Posterior cingulate gyrus (tissue), 11 donors: ENCODE measurements around the gene SYCP2.
"Not testable (repeated sequence)": the region's sequence is repeated elsewhere in the genome, so short reads cannot be mapped to it uniquely, and the experiment has no call there.

Source experiments
- DNase-seq, 10 donors: peaks; one replicate each; pipeline versions ENCODE4 v3.0.0 to v3.0.0-alpha.2; 2020 to 2021; ENCODE audit warnings: mixed read lengths in 3 of 10
- intact Hi-C: fragments of 100-400 bp; cut with DNase I; formaldehyde crosslinking; loops from one replicate; pipeline ENCODE4 v1.15.1; 2023

SYCP2 gene

DNA sequence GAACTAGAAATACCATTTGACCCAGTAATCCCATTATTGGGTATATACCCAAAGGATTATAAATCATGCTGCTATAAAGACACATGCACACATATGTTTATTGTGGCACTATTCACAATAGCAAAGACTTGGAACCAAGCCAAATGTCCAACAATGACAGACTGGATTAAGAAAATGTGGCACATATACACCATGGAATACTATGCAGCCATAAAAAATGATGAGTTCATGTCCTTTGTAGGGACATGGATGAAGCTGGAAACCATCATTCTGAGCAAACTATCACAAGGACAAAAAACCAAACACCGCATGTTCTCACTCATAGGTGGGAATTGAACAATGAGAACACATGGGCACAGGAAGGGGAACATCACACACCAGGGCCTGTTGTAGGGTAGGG is 76.9 kb downstream of the SYCP2 start:
- intact Hi-C loops, DNase-seq: not testable (repeated sequence)

DNA sequence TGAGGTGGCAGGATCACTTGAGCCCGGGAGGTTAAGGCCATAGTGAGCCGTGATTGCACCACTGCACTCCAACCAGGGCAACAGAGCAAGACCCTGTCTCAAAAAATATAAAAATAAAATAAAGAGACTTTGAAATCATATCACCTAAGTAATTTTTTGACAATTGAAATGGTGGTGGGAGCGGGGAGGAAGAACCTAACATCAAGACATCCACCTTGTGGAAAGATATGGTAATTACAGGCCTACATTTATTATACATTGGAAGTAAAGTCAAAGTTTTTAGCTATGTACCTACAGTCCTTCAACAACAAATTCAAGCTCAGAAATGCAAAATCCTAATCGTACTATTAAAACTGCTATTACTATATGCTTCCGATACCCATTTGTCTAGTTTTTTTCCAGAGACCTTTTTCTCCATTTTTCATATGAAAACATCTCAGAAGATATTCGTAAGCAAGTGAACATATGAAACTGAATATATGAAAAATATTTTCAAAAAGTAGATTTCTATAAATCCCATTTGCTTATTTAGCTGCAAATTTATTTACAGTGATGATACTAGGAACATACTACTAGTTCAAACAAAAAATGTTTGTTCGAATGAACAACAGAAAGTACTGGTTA is 83.3 kb downstream of the SYCP2 start:
- intact Hi-C loops, result no loop called here
- DNase-seq, result no peak

DNA sequence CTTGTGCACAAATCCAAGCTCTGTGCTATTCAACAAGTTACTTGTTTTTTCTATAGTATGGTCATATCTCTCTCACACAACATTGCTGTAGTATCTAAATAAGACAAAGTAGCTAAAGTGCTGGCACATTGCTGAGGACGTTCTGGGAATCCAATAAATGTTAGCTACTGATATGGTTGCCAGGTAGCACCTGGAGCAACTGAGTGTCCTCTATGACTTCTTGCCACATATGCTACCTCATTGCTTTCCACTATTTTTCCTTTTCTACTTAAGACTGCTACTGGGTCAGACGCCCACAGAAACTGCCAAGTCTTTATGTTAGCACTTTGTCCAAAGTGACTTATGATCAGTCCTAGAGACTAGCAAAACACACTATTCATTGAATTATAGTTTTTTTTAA is 85.3 kb downstream of the SYCP2 start:
- DNase-seq, result no peak
- intact Hi-C loops, result loop anchor here (5.0 kb wide), 1 partner anchor 61 kb away; no protein-coding TSS in a partner anchor

DNA sequence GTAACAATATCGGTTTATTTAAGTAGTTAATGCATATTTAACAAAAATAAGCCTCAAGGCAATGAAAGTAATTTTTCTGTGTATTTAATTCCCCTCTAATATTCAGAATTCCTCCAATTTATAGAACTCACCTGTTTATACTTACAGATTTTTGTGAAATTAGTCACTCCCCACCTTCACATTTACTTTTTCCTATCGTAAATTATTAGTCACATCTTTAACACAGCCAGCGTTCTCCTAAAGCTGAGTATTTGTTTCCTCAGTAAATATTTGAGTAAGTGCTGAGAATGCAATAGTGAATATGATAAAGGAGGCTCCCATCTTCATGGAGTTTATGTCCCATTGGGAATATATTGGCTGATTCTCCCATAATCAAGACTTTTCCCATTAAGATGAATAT is 88.0 kb downstream of the SYCP2 start:
- intact Hi-C loops, result loop anchor here (5.0 kb wide), 1 partner anchor 58 kb away; no protein-coding TSS in a partner anchor
- no peak for DNase-seq

DNA sequence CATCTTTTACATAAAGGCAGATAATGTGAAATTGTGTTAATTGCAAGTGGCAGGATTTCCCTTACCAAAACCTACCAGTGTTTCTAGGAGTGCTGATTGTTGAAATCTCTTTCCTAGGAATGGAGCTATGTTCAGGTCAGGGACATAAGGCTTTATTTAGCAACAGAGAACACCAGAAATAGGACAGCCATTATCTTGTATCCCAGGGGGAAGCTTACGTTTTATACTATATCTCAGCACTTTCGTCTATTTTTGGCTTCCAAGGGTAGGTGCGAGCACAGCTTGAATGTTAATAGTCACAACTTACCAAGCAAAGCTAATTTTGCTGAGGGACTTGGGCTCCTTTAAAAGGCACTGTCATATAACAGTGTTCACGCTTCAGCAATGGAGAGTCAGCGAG is 94.0 kb downstream of the SYCP2 start:
- intact Hi-C loops, result no loop called here
- no peak for DNase-seq

DNA sequence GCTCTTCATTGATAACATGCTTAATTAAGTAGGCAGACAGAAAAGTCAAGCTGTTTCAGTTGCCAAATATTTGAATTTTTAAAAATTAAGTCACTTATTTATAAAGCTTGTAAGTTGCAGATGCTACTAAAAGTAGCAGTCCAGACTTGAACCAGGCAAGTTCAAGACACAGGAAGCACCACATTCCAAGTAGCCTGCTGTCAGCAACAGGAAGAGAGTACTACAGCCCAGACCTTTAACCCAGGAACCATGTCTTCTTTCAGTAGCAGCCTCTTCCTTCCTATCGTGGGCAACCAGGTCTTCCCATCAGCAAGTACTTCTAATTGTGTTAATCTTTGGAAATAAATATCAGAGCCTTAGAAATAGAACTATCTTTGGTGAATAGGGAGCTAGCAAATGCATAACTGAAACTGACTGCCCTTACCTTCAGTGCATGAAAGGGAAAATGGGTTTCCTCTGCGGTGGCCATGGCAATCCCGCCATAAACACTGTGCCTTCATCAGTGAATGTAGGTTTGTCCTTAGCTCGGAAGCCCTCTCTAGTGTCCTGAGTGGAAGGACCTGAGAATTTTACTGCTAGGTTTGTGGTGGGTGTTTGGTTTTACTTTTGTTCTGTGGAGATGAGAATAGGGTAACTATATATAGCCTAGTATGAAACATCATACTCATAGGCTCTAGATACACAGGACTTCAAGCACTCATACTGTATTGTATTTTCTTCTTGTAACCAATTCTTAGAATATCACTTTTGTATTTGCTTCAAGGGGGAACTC is 95.6 kb downstream of the SYCP2 start:
- intact Hi-C loops, result no loop called here
- DNase-seq, result no peak

DNA sequence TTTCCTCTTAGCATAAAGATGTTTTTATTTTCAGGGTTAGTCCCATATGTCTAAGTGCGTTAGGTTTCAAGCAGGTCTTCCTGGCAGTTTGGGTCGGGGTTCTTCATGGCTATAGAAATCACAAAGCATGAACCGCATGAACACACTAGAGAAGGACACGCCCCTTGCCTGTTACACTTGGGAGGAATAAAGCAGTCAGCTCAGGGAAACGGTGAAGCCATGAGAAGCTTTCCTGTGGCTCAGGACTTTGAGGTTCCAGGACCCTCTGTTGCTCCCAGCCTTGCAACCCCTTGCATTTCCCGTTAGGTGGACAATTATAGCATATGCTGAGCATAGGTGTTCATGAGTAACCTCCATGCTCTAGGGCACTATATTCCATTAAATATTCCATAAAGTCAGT is 96.7 kb downstream of the SYCP2 start:
- intact Hi-C loops, result no loop called here

DNA sequence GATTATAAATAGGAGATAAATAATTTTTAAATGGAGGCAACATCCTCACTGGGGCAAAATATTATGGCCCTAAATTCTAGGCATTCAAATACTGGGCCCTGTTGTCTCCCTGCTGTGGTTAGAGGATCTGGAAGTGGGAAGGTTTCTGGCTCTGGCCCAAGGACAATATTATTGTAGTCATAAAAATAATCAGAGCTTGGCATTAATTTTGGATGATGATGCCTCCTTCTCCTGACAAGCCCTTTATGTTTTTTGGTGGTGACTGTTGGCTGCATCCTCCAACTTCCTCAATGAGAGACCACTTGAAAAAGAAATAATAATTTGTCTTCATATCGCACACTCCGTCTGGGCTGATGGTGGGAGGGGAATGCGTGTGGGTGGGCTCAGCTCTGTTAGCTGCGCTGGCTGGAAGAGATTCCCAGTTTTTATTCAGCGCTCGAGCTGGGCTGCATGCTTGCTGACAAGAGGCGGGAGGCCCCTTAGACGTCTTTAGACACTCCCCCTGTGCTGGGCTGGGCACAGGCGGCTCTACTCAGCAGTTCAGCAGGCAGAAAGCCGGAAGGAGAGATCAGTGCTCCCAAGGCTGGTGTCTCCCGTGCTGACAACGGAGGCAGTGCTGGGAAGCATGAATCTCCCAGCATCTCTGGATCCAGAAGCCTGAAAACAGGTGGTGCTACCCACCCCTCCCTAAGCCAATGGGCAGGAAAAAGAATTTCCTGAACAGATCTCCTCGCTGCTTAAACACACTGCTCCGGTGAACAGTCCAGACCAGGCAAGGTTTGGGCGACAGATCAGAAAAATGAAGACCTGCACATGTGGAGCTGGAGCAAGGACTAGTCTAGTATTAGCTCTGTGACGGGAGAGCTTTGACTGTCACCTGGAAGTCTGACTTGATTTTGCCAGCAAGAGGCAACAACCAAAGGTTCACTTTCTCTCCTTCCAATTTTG is 97.7 kb downstream of the SYCP2 start:
- intact Hi-C loops, result no loop called here
- DNase-seq, result peak in 6 of 10 donors; percentile 37 to 90 (median 58)

More for the DNA sequence above, 96.7 kb downstream of the SYCP2 start:
- no peak for DNase-seq

DNA sequence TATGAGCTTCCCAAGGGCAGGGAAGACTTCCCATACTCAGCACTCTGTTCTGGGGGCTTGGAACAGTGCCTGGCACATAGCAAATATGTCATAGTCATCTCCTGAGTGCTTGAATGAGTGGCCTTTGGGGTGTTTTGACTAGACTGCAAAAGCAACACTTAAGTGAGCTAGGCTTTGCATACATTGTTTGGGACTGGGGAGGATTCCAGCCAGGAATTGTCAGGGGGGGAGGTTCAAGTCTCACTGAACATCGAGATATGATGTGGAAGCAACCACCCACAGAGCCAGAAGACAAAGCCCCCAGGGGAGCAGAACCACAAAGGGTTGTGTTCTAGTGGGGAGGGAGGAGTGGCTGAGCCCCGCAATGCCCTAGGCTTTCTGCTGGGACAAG is 98.4 kb downstream of the SYCP2 start:
- intact Hi-C loops, result no loop called here
- DNase-seq, result peak in 1 of 10 donors; percentile 49

DNA sequence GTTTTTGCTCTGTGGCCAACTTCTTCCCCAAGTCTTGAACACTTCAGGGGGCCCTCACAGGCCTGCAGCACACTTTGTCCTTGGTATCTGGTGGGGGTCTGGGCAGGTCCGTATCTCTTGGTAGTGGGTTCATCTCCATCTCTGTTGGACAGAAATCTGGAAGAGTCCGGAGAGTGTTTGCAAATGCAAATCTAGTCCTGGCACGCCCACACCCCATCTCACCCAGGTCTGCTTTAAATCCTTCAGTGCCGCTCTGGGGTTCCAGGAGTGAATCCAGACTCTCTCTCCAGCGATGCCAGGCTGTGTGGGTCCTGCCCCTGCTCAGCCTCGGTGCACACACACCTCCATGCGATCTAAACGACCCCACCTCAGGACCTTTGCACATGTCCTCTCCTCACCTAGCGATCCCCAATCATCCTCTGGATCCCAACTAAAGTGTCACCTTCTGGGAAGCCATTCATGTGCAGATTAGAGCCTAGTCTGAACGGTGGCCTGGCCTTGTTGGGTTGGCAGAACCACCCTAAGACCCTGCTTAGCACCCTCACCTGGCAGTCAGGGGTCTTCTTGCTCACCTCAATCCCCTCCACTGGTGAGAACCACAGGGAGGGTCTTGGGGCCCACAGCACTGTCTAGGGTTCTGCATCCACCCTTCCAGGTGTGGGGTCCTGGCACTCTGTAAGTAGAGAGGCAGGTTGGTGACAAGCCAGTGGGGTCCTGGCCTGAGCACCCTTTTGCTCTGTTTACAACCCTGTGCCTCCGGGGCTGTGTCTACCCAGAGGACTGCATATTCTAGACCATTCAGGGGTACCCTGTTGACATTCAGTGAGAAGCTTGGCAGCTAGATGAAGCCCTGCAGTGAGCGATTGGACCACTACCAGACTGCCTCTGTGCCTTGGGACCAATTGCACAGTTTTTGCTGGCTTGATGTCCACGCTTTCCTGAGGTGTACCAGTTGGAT is 100.8 kb downstream of the SYCP2 start:
- intact Hi-C loops, result no loop called here
- peak in 1 of 10 donors; percentile 31 for DNase-seq

DNA sequence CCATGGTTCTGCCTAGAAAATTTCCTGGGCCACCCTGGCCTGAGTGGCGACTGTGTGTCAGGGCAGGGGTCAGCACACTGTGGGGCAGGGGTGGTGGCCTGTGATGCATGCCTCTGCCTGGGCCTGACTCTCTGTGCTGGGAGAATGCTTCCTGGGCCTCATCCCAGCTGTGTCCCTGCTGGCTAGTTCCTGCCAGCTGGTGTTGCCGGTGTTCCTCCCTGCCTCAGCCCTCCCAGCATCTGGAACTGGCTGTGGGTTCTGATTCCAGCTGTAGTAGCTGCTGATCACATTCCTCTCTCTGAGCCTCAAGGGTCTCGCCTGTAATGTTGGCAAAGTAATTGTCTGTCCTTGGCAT is 101.5 kb downstream of the SYCP2 start:
- intact Hi-C loops, result no loop called here
- no peak for DNase-seq

DNA sequence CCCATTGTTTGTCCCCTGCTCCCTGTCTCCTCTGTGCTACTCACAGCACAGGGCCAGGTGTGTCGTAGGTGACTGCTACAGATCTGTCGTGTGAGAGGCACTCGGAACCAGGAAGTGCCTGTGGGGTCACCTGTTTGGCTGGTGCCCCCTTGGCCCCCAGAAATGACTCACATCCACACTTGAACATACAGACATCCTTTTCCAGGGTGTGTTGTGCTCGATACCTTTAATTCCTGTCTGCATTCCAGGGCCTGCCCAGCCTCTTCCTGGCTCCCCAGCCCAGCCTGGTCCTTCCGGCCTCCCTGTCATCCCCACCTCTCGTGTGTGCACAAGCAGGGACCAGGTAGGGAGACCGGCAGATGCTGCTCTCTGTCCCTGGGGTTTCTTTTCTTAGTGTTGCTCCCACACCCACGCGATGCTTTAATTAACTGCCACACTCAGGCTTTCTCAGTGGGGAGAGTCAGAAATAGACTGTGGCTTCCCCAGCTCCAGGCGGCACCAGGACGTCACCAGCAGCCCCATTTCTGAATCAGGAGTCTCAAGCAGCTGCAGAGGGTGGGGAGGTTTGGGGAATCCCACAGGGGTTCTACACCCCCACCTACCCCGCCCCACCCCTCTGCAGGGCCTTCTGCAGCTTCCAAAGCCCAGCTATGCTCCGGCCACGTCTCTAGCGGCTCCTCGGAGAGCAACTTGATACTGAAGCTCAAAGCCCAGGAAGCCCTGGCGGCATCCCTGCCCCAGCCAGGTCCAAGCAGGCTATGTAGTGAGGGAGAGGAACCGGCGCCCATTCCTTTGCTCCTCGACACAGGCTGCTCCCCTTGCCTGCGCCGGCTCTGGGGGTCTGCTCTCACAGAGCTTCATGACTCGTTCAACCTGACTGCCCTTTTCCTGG is 102.2 kb downstream of the SYCP2 start:
- peak in 4 of 10 donors; percentile 59 to 85 (median 84) for DNase-seq
- intact Hi-C loops, result no loop called here

DNA sequence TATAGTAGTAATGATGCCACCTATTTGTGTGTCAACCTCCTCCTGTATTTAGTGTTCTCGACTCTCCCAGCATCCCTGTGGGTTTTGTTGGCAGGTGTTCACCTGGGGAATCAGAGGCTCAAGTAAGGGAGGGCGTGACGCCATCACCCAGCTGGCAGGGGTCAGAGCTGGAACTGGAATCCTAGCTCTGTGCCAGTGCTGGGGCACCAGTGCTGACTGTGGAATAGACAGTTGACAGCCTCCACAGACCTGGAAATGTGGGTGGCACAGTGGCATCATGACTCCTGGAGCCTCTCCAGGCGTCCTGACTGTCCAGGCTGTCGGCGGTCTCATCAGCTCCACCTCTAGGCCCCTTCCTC is 102.8 kb downstream of the SYCP2 start:
- intact Hi-C loops, result no loop called here
- no peak for DNase-seq

DNA sequence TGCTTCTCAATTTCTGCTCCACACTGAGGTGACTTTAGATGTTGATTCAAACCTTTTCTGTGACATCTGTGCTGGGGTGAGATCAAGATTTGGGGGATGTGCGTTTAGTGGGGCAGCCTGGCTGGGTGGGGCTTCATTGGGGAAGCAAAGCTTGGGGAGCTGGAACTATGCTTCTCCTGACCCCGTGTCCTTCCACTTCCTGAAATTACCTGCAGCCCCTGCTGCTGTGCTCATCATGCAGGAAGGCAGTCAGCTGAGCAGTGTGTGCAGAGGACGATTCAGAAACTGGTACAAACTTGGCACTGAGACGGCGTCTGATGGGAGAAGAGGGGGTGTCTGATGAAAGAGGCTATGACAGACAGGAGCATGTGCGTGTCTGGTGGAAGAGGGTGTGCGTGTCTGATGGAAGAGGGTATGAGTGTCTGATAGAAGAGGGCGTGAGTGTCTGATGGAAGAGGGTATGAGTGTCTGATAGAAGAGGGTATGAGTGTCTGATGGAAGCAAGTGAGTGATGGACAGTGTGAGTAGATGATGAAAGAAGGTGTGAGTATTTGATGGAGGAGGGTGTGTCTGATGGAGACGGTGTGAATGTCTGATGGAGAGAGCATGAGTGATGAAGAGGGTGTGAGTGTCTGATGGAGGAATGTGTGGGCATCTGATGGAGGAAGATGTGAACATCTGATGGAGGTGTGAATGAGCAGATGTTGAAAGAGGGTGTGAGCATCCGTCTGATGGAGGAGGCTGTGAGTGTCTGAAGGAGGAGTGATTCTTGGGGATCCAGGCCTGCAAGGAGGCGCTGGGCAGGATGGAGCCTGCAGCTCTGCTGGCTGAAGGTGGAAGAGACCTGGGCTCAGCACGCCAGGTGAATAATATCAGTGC is 103.4 kb downstream of the SYCP2 start:
- DNase-seq, result no peak
- intact Hi-C loops, result no loop called here

DNA sequence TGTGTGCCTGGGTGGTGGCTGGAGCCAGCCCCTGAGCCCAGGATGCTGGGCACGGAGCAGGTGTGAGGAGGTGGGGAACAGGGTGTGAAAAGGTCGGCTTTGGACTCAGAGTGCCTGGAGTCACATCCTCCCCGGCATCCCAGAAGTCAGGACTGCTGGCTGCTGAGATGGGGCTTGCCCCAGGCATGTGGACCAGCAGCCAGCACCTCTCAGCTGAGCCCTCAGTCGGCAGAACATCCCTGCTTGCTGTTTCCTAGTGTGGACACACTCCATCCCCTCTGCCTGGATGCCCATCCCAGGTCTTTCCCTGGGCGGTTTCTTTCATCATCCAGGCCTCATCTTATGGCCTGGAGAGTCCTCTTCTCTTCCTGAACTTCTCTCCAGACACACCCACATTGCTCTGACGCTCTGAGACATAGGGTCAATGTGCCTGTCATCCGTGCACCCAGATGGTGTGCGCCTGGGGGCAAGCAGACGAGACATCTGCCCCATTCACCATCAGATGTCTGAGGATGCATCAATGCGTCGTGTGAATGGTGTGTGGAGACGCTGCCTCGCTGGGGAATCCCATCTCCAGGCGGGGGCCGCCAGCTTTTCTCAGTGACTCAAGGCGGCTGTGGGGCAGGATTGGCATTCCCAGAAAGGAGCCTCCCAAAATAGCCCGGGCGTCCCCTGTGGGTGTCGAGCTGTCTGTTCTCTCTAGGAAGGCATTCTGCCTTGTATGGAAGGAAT is 104.2 kb downstream of the SYCP2 start:
- peak in 8 of 10 donors; percentile 65 to 96 (median 80) for DNase-seq
- intact Hi-C loops, result no loop called here

DNA sequence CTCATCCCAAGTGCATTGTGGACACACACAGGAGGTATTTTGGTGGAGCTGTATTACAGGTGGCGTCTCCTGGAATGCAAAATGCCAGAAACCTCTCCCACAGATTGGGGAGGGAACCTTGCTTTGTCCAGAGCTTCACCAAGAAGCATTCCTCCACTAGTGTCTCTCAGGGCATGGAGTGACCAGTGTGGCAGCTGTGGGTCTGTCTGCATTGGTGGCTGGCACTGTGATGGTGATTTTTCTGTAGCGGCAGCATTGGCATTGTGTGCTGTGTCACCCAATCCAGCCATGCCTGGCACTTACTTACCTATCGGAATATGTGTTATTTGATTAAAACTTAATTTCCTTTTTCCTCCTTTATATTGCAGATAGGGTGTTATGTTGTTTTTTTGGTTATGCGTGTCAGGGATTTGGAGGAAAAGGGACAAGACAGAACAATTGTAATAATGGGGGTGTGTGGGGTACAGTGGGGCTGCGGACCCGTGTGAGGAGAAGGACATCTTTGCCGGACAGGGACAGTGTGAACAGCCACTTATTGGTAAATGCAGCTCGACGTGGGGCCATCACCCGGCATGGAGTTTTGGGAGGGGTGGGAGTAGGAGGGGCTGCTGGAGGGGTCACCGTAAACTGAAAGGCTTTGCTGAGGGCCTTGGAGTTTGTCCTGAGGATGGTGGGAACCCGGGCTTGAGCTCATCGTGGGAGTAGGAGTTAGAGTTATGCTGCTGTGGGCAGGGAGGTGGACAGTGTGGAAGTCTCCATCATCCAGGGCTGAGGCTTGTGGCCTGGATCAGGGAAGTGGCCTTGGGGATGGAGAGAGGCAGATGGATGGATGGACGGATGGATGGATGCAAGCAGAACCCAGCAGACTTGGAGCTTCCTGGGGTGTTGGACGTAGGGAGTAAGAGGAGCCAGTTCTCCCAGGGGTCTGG is 105.0 kb downstream of the SYCP2 start:
- DNase-seq, result no peak
- intact Hi-C loops, result no loop called here
